Activated T-helper 9 cell treated with anti-CD3 and anti-CD28 coated beads, Interleukin-2, amount 50 U/mL, for 16 hours (primary cell): ENCODE data around the gene FHAD1.

ENCODE experiments used
- DNase-seq: peaks from one replicate; pipeline ENCODE4 v3.0.0-alpha.2; 2020; ENCODE audit warnings: low read depth

FHAD1 gene

DNA sequence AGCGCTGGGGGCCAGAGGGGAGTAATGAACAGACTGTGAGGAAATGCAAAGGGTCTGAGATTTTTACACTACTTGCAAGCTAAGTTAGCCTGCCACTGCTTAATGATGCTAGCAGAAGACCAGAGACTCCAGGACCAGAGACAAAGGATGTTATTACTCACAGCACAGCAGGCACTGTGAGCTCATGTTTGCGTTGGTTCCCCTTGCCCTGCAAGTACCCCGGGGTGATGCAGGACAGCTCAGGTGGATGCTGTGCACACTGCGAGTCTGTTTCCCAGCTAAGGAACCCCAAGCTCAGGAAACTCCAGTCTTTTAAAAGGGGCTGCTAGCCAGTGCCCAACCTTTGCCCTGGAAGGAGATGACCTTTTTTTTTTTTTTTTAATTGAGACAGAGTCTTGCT lies 1.2 kb downstream of the FHAD1 start:
- DNase-seq, result no peak

DNA sequence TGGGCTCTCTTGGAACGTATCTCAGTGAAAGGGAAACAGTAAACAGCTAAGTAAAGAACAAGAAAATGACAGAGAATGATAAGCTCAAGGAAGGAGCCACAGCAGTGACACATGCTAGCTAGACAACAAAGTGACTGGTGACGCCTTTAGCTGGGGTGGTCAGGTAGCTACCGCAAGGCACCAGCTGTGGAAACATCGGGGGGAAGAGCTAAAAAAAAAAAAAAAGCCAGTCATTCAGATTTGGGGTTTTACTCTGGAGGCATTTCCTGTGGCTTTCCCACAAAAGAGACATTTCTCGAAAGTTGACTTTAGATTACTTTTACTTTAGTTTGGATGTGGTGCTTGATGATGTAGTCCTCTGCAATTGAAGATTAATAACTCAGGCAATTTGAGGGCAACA lies 2.1 kb downstream of the FHAD1 start:
- DNase-seq, result peak; percentile 37

DNA sequence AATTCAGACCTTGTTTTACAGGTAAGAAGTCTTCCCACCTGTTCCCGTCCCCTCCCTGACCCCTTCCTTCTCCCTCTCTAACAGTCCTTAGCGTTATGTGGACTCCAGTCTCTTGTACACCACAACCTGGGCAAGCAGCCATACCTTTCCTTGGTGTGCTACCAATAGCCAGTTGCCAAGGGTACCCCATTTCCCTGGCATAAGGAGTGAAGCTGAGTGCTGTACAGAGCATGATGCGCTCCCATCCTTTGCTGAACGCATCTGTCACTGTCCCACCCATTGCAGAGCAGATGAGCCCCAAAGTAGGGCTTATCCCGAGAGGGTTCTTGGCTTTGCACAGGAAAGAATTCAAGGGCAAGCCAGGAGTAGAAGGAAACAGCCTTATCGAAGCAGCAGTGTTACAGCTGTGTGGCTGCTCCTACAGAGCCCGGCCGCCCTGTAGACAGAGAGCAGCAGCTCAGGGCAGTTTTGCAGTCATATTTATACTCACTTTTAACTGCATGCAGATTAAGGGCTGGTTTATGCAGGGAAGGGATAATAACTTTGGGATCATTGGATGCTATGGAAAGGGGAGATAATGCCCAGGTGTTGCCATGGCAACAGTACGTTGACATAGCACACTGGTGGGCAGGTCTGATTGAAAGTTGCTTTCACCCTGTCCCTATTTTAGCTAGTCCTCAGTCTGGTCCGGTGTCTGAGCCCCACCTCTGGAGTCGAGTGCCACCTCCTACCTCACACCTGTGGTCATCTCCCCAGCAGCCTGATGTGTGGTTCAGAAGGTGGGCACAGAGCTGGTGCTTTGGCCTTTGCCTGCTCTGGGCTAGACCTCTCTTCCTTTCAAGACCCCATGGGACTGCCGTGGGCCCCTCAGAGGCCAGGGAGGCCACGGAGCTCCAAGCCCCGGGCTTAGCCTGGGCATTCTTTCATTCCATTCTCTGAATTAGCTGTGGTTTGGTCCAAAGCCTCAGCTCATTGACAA lies 5.1 kb downstream of the FHAD1 start:
- no peak for DNase-seq

DNA sequence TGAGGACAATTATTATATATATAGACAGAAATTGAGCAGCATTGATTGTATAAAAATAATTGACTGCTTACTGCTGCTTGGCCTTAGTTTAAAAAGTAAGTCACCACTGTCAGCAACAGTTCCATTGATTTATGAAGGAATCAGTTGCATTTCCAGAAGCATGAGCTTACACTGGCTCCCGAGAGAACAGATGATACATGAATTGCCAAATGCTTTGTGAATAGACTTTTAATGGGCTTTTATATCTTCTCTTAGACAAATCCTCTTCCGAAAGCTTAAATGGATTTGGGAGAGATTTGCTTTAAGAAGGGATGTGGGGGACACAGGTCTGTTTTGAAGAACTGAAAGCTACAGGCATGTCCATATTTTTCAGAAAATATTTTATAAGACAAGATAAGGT lies 7.5 kb downstream of the FHAD1 start:
- no peak for DNase-seq

DNA sequence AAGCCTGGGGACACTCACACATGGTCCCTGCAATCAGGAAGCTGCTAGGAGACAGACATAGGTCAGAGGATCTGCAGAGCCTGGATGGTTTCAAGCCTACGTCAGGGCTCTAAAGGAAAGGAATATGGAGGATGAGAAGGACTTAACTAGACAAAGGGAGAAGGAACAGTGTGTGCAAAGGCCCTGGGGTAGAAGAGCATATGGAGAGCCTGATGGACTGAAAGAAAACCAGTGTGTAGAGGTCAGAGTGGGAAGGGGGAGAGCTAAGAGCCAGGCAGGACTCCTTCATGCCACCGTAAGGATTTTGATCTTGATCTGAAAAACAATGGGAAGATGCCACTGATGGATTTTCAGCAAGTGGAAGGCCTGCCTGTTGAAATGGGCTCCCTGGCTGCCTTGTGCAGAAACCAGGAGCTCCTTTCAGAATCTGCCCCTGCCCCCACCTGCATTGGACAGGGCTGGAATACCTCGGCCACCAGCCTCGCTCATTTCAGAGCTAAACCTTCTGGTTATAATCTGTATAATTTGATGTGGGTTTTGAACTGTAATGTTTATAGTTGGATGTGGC lies 8.6 kb downstream of the FHAD1 start:
- no peak for DNase-seq

DNA sequence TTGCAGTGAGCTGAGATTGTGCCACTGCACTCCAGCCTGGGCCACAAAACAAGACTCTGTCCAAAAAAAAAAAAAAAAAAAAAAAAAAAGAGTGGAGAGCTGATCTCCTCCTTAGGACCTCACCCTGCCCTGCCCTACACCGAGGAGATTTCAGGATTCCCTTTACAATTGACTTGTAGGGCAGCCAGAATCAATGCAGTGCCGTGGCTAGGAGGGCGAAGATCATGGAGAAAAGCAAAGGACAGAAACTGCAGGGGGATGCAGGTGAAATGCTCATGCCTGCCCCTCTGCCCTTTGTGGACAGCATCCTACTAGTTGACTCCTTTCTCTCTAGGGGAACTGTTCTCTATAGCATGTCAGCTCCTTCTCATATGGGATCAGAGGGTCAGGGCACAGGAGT lies 9.6 kb downstream of the FHAD1 start:
- no peak for DNase-seq

DNA sequence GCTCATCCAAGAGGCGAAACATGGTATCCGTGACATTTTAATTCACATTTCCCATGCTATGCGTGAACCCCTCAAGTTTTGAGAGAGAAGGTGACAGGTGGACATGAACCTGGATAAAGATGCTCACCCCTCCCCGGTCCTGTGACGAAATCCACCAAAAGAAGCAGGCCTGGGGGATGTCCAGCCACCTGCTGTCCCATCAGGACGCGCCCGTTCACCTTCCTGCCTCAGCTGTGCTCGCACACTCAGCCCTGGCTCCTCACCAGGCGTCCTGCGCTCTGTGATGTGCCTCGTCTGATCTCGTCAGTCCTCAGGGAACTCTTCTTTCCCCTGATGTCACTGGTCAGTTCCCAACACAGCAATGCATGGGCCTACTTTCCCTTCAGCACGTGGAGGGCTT lies 10.3 kb downstream of the FHAD1 start:
- DNase-seq, result no peak

DNA sequence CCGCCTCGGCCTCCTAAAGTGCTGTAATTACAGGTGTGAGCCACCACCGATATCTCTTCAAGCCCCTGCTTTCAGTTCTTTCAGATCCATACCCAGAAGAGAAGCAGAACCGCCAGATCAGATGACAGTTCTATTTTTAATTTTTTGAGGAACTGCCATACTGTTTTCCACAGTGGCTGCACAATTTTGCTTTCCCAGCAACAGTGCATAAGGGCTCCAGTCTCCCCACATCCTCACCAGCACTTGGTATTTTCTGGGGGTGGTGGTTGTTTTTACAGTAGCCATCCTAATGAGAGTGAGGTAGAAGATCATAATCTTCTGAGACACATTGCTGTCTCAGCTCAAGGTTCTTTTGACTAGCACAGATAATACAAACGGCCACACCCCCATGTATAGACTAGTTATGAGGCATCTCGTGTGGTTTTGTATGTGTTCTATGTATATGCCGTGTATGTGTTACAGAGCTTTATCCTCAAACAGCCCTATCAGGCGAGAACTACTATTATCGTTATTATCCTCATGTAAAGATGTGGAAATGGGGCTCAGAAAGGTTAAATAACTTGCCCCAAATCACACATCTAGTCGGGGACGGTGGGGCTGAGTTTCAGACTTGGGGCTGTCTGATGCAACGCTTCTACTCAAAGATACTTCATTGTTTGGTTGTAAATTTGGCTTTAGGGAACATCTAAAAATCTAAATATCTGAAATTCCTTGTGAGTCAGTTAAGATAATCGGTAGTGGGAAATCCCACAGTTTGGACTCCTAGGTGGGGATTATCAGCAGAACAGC lies 12.0 kb downstream of the FHAD1 start:
- DNase-seq, result no peak

DNA sequence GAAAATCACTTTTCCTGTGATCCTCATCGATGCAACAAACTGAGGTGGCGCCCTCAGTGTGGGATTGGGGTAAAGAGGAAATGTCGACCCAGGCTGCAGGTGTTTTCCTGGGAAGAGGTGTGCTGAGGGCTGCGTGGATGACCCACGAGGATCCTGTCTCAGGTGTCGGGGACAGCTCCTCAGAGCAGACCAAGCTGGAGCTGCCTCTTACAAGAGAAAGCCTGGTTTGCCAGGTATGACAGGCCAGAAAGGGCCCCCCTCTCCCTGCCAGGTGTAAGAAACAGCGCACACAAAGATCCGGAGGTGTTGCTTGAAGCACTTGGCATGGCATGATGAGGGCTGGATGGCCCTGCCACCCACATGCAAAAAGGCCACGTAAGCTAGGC lies 12.6 kb downstream of the FHAD1 start:
- no peak for DNase-seq

DNA sequence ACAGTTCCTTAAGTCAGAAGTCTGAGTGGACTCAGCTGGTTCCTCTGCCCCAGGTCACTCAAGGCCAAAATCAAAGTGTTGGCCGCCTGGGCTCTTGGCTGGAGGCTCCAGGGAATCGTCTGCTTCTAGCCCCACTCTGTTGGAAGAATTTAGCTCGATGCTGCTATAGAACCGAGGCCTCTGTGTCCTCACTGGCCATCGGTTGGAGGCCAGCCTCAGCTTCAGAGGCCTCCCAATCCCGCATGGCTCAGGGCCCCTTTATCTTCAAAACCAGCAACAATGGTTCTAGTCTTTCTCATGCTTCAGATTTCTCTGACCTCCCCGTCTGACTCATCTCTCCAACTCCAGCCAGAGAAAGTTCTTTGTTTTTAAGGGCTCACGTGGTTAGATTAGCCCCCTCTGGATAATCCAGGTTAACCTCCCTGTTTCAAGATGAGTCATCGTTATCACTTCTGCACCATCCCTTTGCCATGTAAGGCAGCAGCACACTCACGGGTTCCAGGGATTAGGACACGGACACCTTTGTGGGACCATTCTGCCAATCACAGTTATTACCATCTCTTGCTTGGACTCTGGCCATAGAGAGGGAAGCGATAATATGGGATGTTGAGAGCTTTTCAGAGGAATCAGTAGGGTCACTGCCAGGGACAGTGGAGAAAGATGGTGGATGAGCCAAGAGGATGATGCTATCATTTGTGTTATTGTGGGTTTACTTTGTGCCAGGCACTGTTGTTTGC lies 13.6 kb downstream of the FHAD1 start:
- no peak for DNase-seq

DNA sequence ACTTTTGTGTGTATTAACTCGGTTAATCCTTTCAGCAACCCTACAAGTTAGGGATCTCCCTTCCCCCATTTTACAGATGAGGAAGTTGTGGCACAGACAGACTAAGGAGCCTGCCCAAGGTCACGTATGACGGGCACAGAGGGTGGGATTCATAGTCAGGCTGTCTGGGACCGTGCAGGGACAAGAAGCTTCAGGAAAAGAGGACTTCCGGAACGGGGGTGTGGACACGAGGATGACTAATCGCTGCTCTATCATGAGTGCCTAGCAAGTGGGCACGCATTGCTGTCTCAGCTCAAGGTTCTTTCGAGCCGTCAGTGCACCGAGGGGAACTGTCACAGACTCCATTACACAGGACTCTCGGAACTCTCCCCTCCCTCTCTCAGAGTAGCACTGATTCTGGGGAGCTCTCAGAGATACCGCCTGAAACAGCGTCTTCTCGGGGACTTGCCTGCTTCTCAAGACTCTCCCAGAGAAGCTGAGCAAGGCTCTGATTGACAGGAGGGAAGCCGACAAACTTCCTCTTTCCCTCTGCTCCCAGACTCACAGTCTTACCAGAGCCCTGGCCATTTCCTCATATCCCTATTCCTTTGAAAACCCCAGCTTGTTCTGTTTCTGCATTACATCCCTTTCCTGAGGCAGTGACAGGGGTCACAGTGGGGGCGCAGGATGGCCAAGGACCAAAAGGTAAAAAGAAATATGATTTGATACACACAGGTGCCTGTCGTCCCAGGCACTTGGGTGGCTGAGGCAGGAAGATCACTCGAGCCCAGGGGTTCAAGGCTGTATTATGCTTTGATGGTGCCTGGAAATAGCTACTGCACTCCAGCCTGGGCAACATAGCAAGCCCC lies 14.4 kb downstream of the FHAD1 start:
- no peak for DNase-seq

DNA sequence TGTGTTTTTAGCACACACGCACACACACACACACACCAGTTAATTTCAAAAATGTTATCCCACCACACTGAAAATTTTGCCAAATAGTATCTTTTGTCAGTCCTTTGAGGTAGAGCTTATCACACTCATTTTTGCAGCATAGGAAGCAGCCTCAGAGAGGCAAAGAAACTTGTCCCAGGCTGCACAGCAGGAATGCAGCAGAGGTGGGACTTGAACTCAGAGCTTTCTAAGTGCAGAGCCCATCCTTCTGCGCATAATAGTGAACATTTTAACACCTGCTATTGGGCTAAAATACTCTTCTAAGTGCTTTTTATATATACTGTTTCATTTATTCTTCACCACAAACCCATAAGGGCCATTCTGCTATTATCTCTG lies 15.0 kb downstream of the FHAD1 start:
- DNase-seq, result no peak

DNA sequence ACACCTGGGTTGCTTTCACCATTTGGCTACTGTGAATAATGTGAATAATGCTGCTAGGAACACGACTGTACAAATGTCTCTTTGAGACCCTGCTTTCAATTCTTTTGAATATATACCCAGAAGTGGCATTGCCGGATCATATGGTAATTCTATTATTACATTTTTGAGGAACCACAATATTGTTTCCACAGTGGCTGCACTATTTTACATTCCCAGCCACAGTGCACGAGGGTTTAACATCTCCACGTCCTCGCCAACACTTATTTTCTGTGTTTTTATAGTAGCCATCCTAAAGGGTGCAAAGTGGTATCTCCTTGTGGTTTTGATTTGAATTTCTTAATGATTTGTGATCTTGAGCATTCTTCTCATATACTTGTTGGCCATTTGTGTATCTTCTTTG lies 15.7 kb downstream of the FHAD1 start:
- no peak for DNase-seq

DNA sequence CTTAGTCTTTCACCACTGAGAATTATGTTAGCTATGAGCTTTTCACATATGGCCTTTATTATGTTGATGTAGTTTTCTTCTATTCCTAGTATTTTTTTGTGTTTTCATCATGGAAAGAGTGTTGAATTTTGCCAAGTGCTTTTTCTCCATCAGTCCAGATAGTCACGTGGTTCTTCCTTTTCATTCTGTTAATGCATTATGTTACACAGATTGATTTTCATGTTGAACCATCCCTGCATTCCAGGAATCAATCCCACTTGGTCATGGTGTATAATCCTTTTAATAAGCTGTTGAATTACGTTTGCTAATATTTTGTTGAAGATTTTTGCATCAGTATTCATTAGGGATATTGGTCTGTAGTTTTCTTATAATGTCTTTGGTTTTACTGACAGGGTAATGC lies 17.7 kb downstream of the FHAD1 start:
- DNase-seq, result no peak

DNA sequence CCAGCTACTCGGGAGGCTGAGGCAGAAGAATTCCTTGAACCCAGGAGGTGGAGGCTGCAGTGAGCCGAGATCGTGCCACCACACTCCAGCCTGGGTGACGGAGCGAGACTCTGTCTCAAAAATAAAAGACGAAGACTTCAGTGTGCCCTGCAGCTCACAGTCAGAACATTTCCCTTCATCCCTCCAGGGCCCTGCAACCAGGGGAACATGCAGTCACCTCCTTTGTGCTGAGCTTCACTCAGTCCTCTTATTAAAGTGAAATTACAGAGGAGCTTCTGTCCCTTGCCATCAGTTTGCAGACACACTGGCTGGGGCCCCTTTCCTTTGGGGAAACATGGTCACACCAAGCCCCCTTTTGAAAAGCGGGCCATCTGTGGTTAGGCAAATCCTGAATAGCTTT lies 24.2 kb downstream of the FHAD1 start:
- DNase-seq, result no peak

DNA sequence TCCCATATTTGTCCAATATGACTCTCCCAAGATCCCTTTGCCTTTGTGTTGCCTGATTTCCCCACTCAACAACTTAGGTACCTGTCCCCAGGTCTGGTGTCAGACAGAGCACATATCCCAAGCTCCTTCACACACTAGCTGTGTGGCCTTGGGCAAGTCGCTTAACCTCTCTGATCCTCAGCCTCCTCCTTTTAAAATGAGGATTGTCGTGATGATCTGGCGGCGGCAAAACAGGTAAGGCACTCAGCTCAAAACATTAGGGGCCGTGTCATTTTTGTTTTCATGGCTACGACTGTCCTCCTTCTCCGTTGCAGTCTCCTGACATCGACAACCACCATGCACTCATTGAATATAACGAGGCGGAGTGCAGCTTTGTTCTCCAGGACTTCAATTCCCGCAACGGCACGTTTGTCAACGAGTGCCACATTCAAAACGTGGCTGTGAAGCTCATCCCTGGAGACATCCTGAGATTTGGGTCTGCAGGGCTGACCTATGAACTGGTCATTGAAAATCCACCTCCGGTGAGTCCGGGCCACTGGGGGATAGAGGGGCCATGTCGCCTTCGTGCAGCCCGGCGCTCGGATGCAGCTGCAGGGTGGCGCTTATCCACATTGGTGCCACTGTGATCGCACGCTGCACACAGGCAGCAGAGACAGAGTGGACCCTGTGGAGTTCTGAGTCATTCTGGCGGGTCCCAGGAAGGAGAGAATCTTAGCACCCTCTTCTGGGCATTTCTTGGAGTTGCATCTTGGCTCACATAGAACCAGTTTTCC lies 25.2 kb downstream of the FHAD1 start:
- no peak for DNase-seq

DNA sequence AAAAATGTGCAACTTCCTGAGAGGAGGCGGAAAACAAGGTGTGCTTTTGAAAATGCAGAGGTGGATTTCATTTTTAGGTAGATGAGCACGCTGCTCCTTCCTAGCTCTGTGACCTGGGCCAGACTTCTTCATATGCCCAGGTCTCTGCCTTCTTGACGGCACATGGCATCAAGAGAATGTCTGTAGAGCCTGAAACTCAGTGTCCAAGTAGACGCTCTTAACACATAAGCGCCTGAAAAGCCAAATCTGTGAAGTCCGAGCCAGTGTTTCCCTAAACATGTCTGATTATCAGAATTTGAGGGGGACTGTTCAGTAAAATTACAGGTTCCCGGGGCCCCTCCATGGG lies 25.7 kb downstream of the FHAD1 start:
- DNase-seq, result no peak

DNA sequence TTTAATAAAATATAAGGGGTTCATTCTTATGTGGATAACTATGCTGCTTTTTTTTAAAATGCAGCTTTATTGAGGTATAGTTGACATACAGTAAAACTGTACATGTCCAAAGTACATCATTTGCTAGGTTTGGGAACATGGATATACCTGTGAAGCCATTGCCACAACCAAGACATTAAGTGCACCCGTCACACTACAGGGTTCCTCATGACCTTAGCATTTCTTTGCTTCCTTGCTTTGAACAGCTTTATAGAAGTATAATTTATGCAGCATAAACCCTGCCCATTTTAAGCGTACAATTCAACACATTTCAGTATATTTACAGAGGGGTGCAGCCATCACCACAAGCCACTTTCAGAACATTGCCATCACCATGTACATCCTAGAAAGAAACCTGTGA lies 26.3 kb downstream of the FHAD1 start:
- no peak for DNase-seq

DNA sequence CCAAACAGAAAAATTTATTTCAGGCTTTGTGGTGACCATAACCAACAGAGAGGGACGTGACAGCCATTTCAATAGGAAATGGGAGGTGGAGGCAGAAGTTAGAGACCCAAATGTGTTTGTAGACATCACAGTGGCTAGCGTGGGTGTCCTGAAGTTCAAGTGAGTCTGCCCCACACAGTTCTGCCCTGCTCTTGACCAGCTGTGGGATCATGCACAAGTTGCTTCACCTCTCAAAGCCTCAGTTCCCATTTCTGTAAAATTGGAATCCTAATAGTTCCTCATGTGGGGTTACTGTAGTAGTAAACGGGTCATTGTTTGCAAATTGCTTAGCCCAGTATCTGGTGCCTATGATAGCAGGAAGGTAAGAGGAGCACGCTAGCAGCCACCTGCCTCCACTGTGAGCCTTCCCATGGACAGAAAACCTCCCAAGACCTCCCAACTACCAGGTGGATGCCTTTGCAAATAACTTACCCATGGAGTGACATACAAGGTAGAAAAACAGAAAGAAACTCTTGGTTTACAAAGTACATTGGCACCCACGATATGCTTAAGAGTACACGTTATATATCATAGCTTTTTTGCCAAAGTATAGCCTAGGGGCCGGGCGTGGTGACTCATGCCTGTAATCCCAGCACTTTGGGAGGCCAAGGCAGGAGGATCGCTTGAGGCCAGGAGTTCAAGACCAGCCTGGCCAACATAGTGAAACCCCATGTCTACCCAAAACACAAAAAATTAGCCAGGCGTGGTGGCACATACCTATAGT lies 29.1 kb downstream of the FHAD1 start:
- no peak for DNase-seq
